Hippocampal formation (tissue), 2 donors: Measurements from ENCODE around the gene TMPRSS6.

Source experiments
- DNase-seq, 2 donors: peaks; one replicate each; lab custom pipeline; 2025; lab: John Stamatoyannopoulos, UW

The TMPRSS6 gene

GRCh38 chr22:37140686-37141323 lies 31.3 kb upstream of the TMPRSS6 start:
- no peak for DNase-seq

DNA sequence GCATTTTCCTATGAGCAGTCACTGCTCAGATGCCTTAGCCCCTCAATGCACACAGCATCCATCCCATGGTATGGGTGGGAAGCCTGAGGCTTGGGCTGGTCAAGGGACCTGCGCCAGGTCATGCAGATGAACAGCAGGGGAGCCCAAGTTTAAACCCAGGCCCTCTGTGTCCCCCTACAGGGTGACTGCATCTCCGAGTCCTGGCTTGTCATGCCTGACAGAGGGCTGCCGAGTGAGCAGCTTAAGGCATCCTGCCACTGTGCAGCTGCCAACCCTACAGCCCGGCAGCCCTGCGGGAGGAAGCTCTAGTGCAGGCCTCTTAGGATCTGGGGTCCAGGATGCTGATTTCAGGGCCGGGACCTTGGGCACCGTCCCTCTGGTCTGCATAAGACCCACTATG lies 30.2 kb upstream of the TMPRSS6 start:
- no peak for DNase-seq

DNA sequence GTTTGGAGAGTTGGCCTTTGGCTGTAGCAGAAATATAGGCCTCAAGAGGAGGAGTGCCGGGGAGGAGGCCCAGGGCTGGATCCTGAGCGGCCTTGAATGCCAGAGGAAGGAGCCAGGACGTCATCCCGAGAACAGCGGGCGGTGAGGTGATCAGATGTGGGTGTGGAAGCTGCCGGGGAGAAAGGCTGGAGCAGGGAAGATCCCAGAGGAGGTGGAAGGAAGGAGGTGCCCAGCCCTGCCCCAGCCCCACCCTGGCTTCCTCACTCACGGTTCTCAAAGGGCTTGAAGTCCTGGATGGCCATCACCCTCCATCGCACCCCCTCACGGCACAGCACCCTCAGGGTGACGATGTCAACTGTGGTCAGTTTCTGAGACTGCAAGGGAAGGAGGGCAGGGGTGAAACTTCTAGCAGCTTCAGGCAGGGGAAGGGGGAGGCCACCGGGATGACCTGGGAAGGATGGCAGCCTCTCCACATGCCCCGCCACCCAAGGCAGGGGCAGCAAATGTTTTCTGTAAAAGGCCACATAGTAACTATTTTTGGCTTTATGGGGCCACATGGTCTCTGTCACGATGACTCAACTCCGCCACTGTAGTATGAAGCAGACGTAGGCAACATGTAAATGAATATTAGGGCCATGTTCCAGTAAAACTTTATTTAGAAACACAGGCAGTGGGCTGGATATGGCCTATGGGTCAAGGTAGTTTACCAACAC lies 29.5 kb upstream of the TMPRSS6 start:
- no peak for DNase-seq

DNA sequence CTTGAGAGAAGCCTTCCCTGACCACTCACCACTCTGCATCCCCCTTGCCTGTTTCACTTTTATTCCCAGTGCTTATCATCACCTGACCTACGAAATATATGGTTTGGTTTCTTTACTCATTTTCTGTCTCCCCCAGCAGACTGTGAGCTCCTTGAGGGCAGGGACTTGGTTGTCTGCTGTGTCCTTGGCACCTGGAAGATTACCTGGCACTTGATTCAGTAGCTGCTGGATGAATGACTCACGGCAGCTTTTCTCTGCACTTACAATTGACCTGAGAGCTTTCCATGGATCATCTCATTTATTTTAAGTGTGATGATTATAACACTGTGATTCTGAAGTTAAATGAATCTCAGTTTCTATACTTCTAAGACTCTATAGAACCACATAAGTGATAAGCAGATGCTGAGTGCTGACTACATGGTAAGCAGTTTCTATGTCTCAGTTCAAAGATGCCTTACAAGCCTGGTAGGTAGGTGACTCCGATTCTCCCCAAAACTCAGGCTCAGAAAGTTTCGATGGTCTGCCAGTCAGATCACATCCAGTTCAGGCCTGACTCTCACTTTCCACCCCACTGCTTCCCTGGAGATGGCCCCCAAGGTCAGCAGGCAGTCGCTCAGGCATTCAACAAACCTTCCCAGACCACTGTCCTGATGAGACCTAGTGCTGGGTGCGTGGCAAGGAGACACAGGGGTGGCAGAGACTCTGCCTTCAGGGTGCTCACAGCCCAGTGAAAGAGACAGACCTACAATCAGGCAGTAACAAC lies 28.6 kb upstream of the TMPRSS6 start:
- DNase-seq: no peak

DNA sequence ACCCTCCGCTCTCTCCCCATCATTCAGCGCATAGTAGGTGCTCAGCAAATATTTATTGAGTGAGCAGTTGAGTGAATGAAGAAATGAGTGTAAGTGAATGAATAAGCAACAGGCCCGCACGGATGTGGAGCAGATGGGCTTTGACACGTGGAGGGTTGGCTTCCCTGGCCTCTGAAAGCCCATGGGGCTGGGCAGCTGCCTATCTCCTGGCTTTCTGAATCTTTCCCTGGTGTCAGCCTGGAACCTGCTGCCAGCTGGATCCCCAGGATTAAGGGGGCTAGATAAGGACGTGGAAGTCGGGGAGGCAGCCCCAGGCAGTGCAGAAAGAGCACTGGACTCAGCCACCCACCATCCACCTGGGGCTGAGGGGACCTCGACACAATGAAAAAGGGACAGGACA lies 27.6 kb upstream of the TMPRSS6 start:
- no peak for DNase-seq

DNA sequence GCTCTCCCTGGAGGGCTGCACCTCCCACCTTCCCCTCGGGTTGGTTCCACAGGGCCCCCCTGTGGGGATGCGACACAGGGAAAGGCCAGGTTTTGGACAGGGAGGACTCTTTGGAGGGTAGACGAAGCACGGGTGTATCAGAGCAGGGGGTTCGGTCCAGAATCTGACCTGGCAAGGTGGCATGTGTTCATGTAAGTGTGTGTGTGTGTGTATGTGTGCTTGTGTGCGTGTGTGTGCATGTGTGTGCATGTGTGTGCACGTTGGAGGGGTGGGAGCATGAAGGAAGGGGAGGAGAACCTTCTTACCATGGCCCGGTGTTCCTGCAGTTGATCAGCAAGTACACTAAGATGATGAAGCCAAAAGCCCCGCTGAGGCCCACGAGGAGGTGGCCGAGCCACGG lies 25.5 kb upstream of the TMPRSS6 start:
- DNase-seq: no peak

- DNase-seq: no peak
These were observed 23.9 kb upstream of the TMPRSS6 start for GRCh38 chr22:37133304-37134018.

GRCh38 chr22:37132773-37133172 lies 23.3 kb upstream of the TMPRSS6 start:
- DNase-seq: no peak

DNA sequence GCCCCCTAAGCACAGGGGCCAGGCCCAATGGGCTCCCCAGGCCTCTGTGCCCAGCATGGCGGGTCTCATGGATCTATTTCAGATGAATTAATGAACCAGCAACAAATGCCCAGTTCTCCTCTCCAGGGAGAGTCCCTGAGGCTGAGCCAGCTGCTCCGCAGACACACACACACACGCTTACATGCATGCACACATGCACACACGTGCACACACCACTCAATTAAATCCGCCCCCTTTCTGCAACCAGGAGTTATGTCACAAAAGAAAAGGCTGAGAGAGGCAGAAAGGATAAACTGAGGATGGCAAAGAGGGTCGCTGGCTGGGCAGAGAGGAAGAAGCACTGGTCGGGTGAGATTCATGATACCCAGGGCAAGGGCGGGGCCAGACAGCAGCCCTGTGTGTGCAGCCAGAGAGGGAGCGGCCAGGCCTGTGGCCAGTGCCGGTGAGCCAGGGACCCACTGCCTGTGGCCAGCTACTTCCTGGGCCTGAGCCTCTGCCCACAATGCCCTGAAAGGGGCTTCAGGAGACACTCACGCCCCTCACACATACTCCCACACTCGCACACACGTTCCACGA lies 20.4 kb upstream of the TMPRSS6 start:
- no peak for DNase-seq

DNA sequence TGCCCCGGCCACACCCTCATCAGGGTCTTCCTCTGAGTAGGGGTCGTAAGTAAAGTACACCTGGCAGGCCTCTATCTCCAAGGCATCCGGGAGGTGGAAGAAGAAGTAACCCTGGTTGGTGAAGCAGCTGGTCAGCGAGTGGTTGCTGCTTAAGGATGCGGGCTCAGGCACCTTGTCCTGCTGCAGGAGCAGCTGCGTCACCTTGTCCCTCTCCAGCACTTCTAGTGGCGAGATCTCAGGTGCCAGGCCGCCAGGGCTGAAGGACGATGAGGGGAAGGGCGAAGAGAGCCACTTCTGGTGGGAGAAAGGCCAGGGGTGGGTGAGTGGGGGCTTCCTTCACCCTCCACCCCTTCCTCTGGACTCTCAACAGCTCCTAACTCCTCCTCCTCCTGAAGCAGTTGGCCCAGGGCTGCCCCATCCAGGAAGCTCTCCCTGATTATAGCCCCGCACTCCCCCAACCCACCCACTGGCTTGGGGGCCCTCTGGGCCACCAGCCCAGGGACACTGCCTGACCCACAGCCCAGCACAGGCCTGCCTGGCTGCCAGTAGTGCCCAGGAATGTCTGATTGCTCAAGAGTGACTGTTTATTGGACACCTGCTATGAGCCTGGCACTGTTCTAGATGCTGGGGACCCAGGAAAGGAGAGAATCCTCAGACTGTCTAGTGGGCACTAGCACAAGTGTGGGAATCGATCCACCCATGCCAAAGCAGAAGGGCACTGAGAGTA lies 19.2 kb upstream of the TMPRSS6 start:
- no peak for DNase-seq

- DNase-seq: no peak
These were observed 17.9 kb upstream of the TMPRSS6 start for GRCh38 chr22:37127350-37127878.

DNA sequence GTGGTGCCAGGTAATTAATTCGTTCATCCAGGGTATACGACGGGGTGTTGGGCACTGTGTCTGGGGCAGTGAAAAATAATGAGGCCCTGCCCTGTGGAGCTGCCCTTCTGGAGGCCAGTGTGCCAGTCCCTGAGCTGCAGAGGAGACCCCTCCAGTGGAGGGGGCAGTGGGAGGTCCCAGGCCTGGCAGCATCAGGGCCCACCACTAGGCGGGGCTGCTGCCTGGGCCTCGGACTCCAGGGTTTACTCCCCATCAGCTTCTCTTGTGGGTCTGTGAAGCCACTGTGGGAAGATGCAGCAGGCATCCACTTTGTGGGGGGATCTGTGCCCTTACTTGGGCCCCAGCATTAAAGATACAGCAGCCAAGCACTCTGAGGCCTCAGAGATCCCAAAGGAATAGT lies 17.4 kb upstream of the TMPRSS6 start:
- no peak for DNase-seq

GRCh38 chr22:37126383-37126782 lies 16.9 kb upstream of the TMPRSS6 start:
- DNase-seq: no peak

DNA sequence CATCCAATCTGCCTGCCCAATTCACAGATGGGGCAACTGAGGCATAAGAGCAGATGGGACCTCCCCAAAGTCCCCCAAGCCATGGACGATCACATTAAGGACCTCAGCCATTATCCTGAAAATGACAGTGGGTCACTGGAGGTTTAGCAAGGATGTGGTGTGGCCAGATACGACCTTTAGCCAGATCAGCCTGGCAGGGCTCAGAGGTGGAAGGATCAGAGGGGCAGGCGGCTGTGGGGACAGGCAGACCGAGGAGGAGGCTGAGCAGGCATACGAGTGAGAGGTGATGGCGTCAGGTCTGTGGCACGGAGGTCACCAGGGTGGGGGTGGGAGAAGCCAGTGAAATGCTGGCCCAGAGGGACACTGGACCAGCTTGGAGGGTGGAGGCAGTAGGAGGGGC lies 14.1 kb upstream of the TMPRSS6 start:
- DNase-seq: no peak

DNA sequence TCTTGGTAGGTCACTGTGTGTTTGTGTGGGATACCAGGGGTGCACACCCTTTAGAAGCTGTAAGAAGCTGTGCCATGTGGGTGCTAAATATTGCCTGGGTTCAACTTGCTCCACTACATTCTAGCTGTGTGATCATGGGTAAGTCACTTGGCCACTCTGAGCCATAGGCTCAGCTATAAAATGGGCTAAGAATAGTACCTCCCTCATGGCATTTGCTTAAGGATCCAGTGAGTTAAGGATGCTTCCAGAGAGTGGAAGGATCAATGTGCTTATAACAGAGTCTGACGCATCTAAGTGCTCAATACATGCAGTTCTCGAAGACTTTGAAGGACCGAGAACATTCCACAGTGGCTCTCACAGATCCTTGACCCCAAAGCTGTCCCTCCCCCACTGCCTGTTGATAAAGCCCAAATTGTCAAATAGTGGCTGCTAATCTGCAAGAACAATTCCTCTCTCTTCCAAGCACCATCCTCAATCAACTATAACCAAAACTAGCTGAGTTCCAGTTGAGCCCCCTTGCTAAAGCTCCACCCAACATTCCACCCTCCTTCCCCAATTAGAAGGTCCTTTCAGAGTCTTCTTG lies 13.2 kb upstream of the TMPRSS6 start:
- no peak for DNase-seq

- no peak for DNase-seq
These were observed 12.5 kb upstream of the TMPRSS6 start for GRCh38 chr22:37121887-37122591.

GRCh38 chr22:37120569-37121340 lies 11.2 kb upstream of the TMPRSS6 start:
- DNase-seq: no peak

GRCh38 chr22:37119872-37120271 lies 10.4 kb upstream of the TMPRSS6 start:
- DNase-seq: no peak

DNA sequence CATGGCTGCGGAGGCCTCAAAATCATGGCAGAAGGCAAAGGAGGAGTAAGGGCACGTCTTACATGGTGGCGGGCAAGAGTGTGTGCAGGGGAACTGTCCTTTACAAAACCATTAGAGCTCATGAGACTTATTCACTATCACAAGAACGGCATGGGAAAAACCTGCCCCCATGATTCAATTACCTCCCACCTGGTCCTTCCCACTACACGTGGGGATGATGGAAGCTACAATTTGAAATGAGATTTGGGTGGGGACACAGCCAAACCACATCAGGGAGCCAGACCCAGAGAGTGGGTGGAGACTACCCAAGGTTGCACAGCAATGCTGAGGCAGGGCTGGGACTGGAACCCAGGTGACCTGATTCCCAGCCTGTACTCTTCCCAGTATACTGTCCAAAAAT lies 8.6 kb upstream of the TMPRSS6 start:
- DNase-seq: no peak
